DND-41 (cell line): Measurements from ENCODE around the gene DTNBP1.

Source experiments
- CTCF ChIP-seq: IDR thresholded peaks from 2 replicates; pipeline ENCODE4 v1.5.1; 2012; ENCODE audit warnings: borderline replicate concordance, low read length, moderate library complexity, mild to moderate bottlenecking; ENCODE audit not compliant: poor library complexity, severe bottlenecking; ENCODE audit errors: extremely low read depth
- EZH2 ChIP-seq: IDR thresholded peaks from 3 replicates; pipeline ENCODE4 v1.6.1; 2012; ENCODE audit warnings: borderline replicate concordance, low read depth, mild to moderate bottlenecking, moderate library complexity, low read length, inconsistent platforms; ENCODE audit not compliant: severe bottlenecking

GRCh38 chr6:15662326-15663129 lies at the start of gene DTNBP1:
- TF ChIP-seq EZH2 = no peak
- TF ChIP-seq CTCF = no peak
